Testis (tissue), 3 donors: ENCODE data around the gene MEGF10. TPM values are rescaled to one million over a fixed set of nuclear protein-coding genes. Genes with fewer than 3 reads are reported as not detected.

Source experiments
- DNase-seq: peaks from one replicate; pipeline ENCODE4 v3.0.0-alpha.2; 2019
- H3K27ac ChIP-seq, 2 donors: fragments of 200-600 bp; sonication (generic); one replicate each; pipeline ENCODE4 v1.5.1; 2019
- H3K27me3 ChIP-seq: fragments of 200-600 bp; sonication (generic); one replicate; pipeline ENCODE4 v1.5.1; 2019
- H3K36me3 ChIP-seq: fragments of 200-600 bp; sonication (generic); one replicate; pipeline ENCODE4 v1.5.1; 2017; ENCODE audit warnings: low read depth; ENCODE audit errors: missing control alignments
- H3K4me1 ChIP-seq: fragments of 200-600 bp; sonication (generic); one replicate; pipeline ENCODE4 v1.5.1; 2019
- H3K4me3 ChIP-seq, 2 donors: fragments of 200-600 bp; sonication (generic); one replicate each; pipeline ENCODE4 v1.5.1; 2017 to 2019
- H3K9me3 ChIP-seq: fragments of 200-600 bp; sonication (generic); one replicate; pipeline ENCODE4 v1.5.1; 2017
- POLR2A ChIP-seq: fragments of 450-650 bp; IDR thresholded peaks from one replicate; pipeline ENCODE4 v1.6.1; 2017; ENCODE audit warnings: antibody characterized with exemption, mild to moderate bottlenecking, moderate library complexity
- WGBS, 2 donors: methylation state at CpG; one replicate each; pipeline ENCODE4 v1.1.5; 2018; 5-methylcytosine and 5-hydroxymethylcytosine counted together
- intact Hi-C: fragments of 100-400 bp; cut with DNase I; formaldehyde crosslinking; loops from one replicate; pipeline ENCODE4 v1.15.1; 2023; ENCODE audit warnings: low total_unique reads
- polyA plus RNA-seq: library from polyadenylated mRNA; stranded (reverse); fragments of 350-450 nt; fragmentation: Illumina TruSeq; extraction: RNeasy Lipid Tissue Mini Kit (QIAGEN cat#74804); gene quantifications from one replicate; pipeline ENCODE4 v1.2.3, GENCODE V29; 2014; ENCODE audit warnings: low read depth, low replicate concordance; ENCODE audit not compliant: insufficient read depth
- total RNA-seq, 2 donors: library from RNA; depleted of rRNA; stranded (reverse); fragments of >200 nt; gene quantifications; one replicate each; pipeline ENCODE4 v1.2.3, GENCODE V29; 2016
- TF ChIP-seq, protein P1 (sequence below), 3 experiments: fragments of 450-650 bp in 2 of 3; fragments of 200-600 bp in 1 of 3; sonication (generic) in 1 of 3; IDR thresholded peaks; one replicate each; pipeline ENCODE4 v1.5.1; 2016 to 2019; ENCODE audit warnings: antibody characterized with exemption in 3 of 3, mild to moderate bottlenecking in 2 of 3, moderate library complexity in 1 of 3

The MEGF10 gene
- total and polyA plus RNA-seq, 3 donors from 2014 or later = 2.4 to 5.1 (median 4.6) TPM

- Histone ChIP-seq H3K9me3 (no peaks in the 10 kb centered on the region), H3K36me3 (no peaks in the 10 kb centered on the region), H3K27me3 (no peaks in the 10 kb centered on the region), H3K4me1 (no peaks in the 10 kb centered on the region), H3K4me3 (no peak overlapping the region), H3K27ac (no peak overlapping the region)
- no peak for DNase-seq
- TF ChIP-seq, protein P1, sequence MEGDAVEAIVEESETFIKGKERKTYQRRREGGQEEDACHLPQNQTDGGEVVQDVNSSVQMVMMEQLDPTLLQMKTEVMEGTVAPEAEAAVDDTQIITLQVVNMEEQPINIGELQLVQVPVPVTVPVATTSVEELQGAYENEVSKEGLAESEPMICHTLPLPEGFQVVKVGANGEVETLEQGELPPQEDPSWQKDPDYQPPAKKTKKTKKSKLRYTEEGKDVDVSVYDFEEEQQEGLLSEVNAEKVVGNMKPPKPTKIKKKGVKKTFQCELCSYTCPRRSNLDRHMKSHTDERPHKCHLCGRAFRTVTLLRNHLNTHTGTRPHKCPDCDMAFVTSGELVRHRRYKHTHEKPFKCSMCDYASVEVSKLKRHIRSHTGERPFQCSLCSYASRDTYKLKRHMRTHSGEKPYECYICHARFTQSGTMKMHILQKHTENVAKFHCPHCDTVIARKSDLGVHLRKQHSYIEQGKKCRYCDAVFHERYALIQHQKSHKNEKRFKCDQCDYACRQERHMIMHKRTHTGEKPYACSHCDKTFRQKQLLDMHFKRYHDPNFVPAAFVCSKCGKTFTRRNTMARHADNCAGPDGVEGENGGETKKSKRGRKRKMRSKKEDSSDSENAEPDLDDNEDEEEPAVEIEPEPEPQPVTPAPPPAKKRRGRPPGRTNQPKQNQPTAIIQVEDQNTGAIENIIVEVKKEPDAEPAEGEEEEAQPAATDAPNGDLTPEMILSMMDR (IDR thresholded peaks at IDR 0.05) = no peak
- intact Hi-C loops = no loop called here
- 89% methylated on average over 2 of the region's 2 CpGs for WGBS, 2 donors
These were observed 142.9 kb downstream of the MEGF10 start for GRCh38 chr5:127433526-127433925.

- H3K4me3 ChIP-seq = no peak overlapping the region
- DNase-seq = no peak
- no peaks in the 10 kb centered on the region for H3K27me3 ChIP-seq
- H3K9me3 ChIP-seq = no peaks in the 10 kb centered on the region
- no peaks in the 10 kb centered on the region for H3K4me1 ChIP-seq
- 87 to 93% methylated on average over 4 to 12 of the region's 12 CpGs for WGBS, 2 donors
- no peaks in the 10 kb centered on the region for H3K36me3 ChIP-seq
- no peak for TF ChIP-seq POLR2A
- TF ChIP-seq, protein P1 (IDR thresholded peaks at IDR 0.05) = no peak
- intact Hi-C loops = no loop called here
- H3K27ac ChIP-seq = no peak overlapping the region
These were observed 144.0 kb downstream of the MEGF10 start for GRCh38 chr5:127434588-127434987.

- intact Hi-C loops = no loop called here
- Histone ChIP-seq H3K27ac (no peak overlapping the region), H3K4me3 (no peak overlapping the region), H3K27me3 (no peaks in the 10 kb centered on the region), H3K36me3 (no peaks in the 10 kb centered on the region), H3K9me3 (no peaks in the 10 kb centered on the region), H3K4me1 (no peaks in the 10 kb centered on the region)
- no peak for DNase-seq
- TF ChIP-seq, protein P1 (IDR thresholded peaks at IDR 0.05) = no peak
- no peak for TF ChIP-seq POLR2A
- 88 to 100% methylated on average over 2 of the region's 2 CpGs for WGBS, 2 donors
These were observed 145.2 kb downstream of the MEGF10 start for GRCh38 chr5:127435821-127436220.

GRCh38 chr5:127439644-127440043 lies 149.0 kb downstream of the MEGF10 start:
- Histone ChIP-seq H3K9me3 (no peaks in the 10 kb centered on the region), H3K4me1 (no peaks in the 10 kb centered on the region), H3K27ac (no peak overlapping the region), H3K36me3 (no peaks in the 10 kb centered on the region), H3K27me3 (no peaks in the 10 kb centered on the region), H3K4me3 (no peak overlapping the region)
- no peak for TF ChIP-seq POLR2A
- TF ChIP-seq, protein P1 (IDR thresholded peaks at IDR 0.05) = no peak
- intact Hi-C loops = no loop called here
- DNase-seq = no peak
- WGBS, 2 donors = 86 to 87% methylated on average over 4 of the region's 4 CpGs

DNA sequence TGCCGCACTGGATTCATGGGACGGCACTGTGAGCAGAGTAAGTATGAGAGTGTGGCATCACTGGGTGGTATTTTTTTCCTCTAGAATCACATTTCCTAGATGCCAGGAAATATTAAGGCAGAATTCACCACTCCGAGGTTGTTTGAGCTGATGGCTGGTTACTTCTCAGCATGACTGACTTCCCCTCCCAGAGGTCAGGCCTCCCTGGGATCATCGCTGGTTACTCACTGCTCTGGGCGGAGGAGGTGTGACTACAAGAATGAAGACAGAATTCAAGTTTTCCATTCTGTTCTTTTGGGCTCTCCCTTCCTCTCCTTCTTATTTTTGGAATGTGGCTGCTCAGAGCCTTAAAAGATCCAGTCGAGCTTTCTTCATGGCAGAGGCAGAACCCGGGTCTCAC lies 150.2 kb downstream of the MEGF10 start:
- no peaks in the 10 kb centered on the region for H3K9me3 ChIP-seq
- no peaks in the 10 kb centered on the region for H3K36me3 ChIP-seq
- no peak for DNase-seq
- intact Hi-C loops = no loop called here
- TF ChIP-seq, protein P1 (IDR thresholded peaks at IDR 0.05) = no peak
- TF ChIP-seq POLR2A = no peak
- no peak overlapping the region for H3K4me3 ChIP-seq
- 86 to 88% methylated on average over 7 of the region's 7 CpGs for WGBS, 2 donors
- no peaks in the 10 kb centered on the region for H3K27me3 ChIP-seq
- no peak overlapping the region for H3K27ac ChIP-seq
- no peaks in the 10 kb centered on the region for H3K4me1 ChIP-seq
